Measurements from ENCODE around the gene NUBP2.
"Not testable (repeated sequence)": the region's sequence is repeated elsewhere in the genome, so short reads cannot be mapped to it uniquely, and the experiment has no call there.

Gene NUBP2

DNA sequence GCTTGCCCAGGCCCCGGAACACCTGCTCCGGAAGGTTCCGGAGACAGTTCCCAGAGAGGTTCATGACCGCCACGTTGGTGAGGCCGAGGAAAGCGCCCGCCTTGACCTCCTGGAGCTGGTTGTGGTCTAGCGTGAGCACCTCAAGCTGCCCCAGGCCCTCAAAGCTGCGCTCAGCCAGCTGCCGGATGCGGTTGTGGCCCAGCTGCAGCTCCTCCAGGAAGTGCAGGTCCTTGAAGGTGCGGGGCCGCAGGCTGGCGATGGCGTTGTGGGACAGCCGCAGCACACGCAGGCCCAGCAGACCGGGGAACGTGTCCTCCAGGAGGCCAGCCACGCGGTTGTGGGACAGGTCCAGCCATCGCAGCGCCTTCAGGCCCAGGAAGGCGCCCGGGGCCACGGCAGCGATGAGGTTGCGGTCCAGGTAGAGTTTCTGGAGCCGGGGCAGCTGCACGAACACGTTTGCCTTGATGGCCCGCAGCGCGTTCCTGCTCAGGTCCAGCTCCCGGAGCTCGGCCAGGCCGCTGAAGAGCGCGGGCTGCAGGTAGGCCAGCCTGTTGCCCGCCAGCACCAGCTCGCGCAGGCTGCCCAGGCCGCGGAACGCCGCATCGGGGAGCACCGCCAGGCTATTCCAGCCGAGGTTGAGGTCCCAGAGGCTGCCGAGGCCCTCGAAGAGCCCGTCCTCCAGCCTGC lies 8.6 kb downstream of the NUBP2 start:
- no peak for DNase-seq
- intact Hi-C loops (cut with DNase I): no loop called here

- no peak for DNase-seq
- intact Hi-C loops (cut with DNase I): no loop called here
Measured at GRCh38 chr16:1791943-1792812, 9.4 kb downstream of the NUBP2 start.

DNA sequence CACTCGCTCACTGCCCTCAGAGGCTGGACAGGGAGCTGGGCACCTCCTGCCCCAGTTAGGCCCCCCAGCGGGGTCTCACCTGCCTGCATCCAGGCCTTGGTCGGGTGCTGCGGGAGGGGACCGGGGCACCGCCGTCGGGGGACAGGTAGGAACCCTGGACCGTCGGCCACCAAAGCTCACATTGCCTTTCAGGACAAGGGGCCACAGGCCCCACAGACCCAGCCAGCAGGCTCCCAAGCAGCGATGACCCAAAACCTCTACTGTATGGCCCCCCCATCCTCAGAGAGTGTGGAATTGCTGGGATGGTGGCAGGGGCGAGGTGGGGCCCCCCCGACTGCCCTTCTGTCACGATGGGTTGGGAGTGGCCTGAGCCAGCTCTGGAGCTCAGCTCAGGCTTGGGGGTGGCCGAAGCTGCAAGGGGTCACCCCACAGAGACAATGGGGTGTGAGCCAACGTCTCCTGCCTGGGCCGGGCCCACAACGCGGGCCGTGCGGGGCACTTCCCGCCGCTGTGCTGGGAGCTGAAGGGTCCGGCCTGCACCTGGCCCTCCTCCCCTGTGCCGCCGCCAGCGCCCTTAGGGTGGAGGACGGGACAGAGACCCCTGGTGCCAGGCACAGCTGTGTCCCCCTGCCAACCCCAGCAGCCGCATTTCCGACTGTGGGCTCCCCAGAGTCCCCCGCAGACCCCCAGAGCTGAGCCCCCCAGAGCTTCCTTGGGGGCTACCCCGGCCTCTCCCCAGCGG lies 10.2 kb downstream of the NUBP2 start:
- intact Hi-C loops (cut with DNase I): no loop called here
- no peak for DNase-seq

DNA sequence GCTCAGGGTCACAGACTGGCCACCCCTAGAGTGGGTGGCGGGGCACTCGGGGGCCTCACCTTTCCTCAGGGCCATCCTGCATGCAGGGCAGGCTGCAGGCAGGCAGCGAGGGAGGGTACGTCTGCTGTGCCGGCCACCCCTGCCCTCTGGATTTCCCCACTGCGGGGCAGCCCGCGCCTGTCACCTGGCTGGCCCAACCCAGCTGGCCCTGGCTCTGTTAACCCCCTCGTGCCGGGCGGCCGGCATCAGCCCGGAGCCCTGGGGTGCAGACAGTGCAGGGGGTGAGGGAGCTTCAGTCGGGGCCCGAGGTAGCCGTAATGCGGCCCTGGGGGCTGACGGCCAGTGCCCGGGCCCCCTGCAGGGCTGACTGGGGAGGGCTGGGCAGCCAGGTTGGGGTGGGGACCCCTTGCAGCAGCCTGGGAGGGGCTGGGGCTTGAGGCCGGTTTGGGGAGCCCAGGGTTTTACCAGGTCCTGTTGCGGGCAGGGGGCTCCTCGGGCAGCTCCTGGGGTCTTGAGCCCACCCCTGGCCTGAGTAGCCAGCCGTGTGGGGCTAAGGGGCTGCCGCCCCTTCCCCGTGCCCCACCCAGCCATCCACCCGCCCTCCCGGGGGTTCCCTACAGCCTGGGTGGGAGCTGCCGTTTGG lies 10.9 kb downstream of the NUBP2 start, which contains the start of gene IGFALS:
TSS of gene IGFALS (minus strand) at position 128 of the 643 bp plus-strand sequence. CDS start at position 75, 53 bp downstream.
- intact Hi-C loops (cut with DNase I): no loop called here
- DNase-seq: no peak

DNA sequence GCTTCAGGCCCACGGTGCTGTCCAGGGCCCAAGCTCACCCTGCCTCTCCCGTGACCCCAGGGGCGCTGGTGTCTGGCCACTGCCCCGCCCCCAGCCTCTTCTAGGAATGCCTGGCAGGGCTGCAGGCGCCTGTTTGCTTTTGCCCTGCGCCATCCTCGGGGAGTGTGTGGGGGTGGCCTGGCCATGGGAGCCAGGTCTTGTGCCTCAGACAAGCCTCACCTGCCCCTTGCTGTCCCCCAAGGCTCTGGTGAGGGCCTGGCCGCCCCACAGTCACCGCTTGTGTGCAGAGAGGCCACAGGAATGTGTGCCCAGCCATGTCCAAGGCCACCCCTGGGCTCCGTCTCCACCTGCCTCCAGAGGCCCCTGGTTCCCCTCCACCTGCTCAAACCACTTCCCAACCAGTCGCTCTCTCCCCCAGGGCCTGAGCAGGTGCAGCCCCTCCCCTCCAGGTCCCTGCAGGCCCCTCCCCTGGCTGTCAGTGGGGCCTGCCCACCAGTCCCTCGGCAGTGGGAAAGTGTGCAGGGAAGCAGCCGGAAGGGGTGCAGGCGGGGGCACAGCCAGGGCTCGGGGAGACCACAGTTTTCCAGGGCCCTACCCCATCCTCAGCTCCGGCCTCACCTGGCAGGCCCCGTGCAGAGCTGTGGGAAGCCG lies 11.6 kb downstream of the NUBP2 start:
- no peak for DNase-seq
- intact Hi-C loops (cut with DNase I): no loop called here

DNA sequence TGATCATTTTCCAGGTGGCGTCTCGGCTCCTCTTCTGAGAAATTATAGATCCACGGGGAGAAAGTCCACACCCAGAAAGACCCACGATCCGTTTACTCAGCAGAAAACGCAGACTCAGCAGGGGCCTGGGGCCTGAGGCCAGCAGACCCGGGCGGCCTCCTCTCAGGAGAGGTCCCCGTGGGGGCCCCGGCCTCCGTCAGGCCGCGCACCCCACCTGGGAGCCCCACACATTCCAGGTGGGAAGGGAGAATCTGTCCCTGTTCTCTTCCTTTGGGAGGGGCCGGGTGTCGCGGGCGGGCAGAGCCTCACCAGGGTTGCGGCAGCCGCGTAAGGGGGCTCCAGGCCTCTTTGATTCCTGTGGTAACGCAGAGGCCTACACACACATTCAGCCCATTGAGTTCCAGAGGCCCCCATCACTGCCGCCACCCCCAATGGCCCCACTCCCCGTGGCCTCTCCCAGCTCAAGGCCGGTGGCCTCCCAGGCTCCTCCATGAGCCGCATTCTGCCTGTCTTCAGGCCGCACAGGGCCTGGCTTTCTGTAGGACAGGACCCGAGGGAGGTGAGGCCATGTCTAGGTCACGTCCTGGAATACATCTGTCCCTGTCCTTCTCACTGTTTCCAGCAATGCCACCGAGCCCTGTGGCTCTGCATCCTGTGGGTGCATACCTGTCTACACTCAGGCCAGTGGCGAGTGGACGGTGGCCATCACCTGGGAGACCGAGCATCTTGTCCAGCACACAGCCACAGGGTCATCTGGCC lies 12.3 kb downstream of the NUBP2 start:
- intact Hi-C loops (cut with DNase I): no loop called here
- DNase-seq: no peak

GRCh38 chr16:1799263-1799662 lies 16.5 kb downstream of the NUBP2 start:
- DNase-seq; intact Hi-C loops (cut with DNase I): not testable (repeated sequence)

- DNase-seq: no peak
- intact Hi-C loops (cut with DNase I): no loop called here
Measured at GRCh38 chr16:1800701-1801100, 17.9 kb downstream of the NUBP2 start.

DNA sequence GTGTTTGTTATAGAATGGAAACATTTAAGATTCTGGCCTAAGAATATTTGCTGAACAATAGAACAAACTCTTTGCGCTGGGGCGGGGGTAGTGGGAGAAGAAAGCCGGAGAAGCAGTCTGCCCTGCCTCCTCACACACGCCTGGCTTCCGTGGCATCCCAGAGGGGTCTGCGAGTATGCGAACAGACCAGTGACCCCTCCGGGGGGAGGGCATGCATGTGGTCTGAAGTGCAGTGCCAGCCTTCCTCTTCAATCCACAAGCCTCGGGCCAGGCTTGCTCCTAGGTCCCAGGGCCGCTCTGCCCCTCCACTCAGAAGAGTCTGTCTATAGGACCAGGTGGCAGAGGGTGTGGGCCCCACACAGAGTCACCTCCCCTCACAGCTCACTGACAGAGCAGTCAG lies 24.9 kb downstream of the NUBP2 start:
- intact Hi-C loops (cut with DNase I): no loop called here
- DNase-seq: no peak

GRCh38 chr16:1808691-1809090 lies 25.9 kb downstream of the NUBP2 start:
- no peak for DNase-seq
- intact Hi-C loops (cut with DNase I): no loop called here

GRCh38 chr16:1809281-1809801 lies 26.6 kb downstream of the NUBP2 start:
- intact Hi-C loops (cut with DNase I): no loop called here
- DNase-seq: no peak

DNA sequence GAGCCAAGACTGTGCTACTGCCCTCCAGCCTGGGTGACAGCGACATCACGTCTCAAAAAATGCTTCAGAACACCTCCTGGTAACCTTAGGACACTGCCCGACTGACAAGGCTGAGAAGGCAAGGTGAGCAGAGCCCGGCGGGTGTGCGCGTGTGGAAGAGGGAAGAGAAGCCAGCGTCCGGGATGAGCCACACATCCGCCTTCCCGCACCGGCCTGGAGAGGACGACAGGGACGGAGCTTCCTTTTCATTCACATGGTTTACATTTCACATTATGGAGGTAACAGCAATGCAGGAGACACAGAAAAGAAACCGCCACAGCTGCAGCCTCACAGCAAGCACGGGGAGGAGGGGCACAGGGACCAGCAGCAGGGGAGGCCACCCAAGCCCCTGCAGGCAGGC lies 27.3 kb downstream of the NUBP2 start:
- intact Hi-C loops (cut with DNase I): no loop called here
- DNase-seq: no peak

GRCh38 chr16:1810536-1810935 lies 27.8 kb downstream of the NUBP2 start:
- no peak for DNase-seq
- intact Hi-C loops (cut with DNase I): no loop called here

GRCh38 chr16:1812732-1813163 lies 30.0 kb downstream of the NUBP2 start:
- intact Hi-C loops (cut with DNase I): no loop called here
- DNase-seq: peak in 25 of 42 donors; percentile 9 to 58 (median 21)

GRCh38 chr16:1815461-1815860 lies 32.7 kb downstream of the NUBP2 start:
- intact Hi-C loops (cut with DNase I): no loop called here
- DNase-seq: no peak

- intact Hi-C loops (cut with DNase I): no loop called here
Measured at GRCh38 chr16:1816396-1817275, 33.9 kb downstream of the NUBP2 start.

GRCh38 chr16:1817276-1817589 lies 34.5 kb downstream of the NUBP2 start:
- intact Hi-C loops (cut with DNase I): no loop called here
- no peak for DNase-seq

More at GRCh38 chr16:1816396-1817275, 33.9 kb downstream of the NUBP2 start:
- no peak for DNase-seq
